NCI-H526 treated with DMSO at 0.1 percent for 48 hours (cell line): ENCODE measurements around the gene TWIST2.

Experiments used
- DNase-seq: peaks from one replicate; lab custom pipeline; 2025; lab: John Stamatoyannopoulos, UW

The TWIST2 gene

GRCh38 chr2:238905224-238905623, 57.3 kb downstream of the TWIST2 start:
- DNase-seq, result no peak

GRCh38 chr2:238905644-238906043, 57.8 kb downstream of the TWIST2 start:
- no peak for DNase-seq

GRCh38 chr2:238906254-238906935, 58.5 kb downstream of the TWIST2 start:
- DNase-seq, result no peak

GRCh38 chr2:238906936-238907716, 59.2 kb downstream of the TWIST2 start:
- no peak for DNase-seq

GRCh38 chr2:238907717-238908173, 59.9 kb downstream of the TWIST2 start:
- DNase-seq, result no peak

GRCh38 chr2:238908960-238909951, 61.4 kb downstream of the TWIST2 start:
- DNase-seq, result no peak

- DNase-seq, result no peak
Measured at GRCh38 chr2:238910751-238911351, 63.0 kb downstream of the TWIST2 start.

GRCh38 chr2:238911376-238912227, 63.7 kb downstream of the TWIST2 start:
- DNase-seq, result no peak

GRCh38 chr2:238912228-238912915, 64.5 kb downstream of the TWIST2 start:
- no peak for DNase-seq

GRCh38 chr2:238912916-238913875, 65.3 kb downstream of the TWIST2 start:
- DNase-seq, result no peak

- no peak for DNase-seq
Measured at GRCh38 chr2:238913931-238914647, 66.2 kb downstream of the TWIST2 start.

GRCh38 chr2:238914648-238915015, 66.7 kb downstream of the TWIST2 start:
- no peak for DNase-seq

GRCh38 chr2:238915196-238915595, 67.3 kb downstream of the TWIST2 start:
- no peak for DNase-seq

- DNase-seq, result no peak
Measured at GRCh38 chr2:238915596-238915995, 67.7 kb downstream of the TWIST2 start.

- DNase-seq, result no peak
Measured at GRCh38 chr2:238916176-238916874, 68.4 kb downstream of the TWIST2 start.

GRCh38 chr2:238916875-238917590, 69.1 kb downstream of the TWIST2 start:
- DNase-seq, result no peak

- no peak for DNase-seq
Measured at GRCh38 chr2:238919307-238919706, 71.4 kb downstream of the TWIST2 start.
